ENCODE results near the gene LPP. TPM values are rescaled to one million over a fixed set of nuclear protein-coding genes. Genes with fewer than 3 reads are reported as not detected.

The LPP gene
- total RNA-seq, 4 donors from 2014 or later, result 109 to 170 (median 132) TPM

DNA sequence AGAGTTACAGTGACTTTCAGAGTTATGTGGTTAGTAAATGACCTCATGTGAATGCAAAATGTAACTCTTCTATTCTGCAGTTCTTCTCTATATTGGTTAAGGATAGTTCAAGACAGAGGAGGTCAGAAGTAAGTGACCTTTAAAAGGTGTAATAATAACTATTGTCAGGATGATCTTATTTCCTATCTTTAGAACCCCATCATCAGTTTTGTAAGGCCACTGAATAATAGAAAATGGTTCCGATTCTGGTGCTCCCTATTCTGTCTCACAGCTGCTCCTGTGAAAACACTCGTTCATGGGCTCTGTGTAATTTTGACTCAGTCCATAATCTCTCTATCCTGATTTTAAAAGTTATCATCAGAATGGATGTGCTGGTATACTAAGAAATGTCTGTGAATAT, 463.3 kb downstream of the LPP start:
- H3K27ac ChIP-seq, result no peak overlapping the region
- no peak for TF ChIP-seq POLR2A (IDR thresholded peaks at IDR 0.05)
- TF ChIP-seq, protein P1, sequence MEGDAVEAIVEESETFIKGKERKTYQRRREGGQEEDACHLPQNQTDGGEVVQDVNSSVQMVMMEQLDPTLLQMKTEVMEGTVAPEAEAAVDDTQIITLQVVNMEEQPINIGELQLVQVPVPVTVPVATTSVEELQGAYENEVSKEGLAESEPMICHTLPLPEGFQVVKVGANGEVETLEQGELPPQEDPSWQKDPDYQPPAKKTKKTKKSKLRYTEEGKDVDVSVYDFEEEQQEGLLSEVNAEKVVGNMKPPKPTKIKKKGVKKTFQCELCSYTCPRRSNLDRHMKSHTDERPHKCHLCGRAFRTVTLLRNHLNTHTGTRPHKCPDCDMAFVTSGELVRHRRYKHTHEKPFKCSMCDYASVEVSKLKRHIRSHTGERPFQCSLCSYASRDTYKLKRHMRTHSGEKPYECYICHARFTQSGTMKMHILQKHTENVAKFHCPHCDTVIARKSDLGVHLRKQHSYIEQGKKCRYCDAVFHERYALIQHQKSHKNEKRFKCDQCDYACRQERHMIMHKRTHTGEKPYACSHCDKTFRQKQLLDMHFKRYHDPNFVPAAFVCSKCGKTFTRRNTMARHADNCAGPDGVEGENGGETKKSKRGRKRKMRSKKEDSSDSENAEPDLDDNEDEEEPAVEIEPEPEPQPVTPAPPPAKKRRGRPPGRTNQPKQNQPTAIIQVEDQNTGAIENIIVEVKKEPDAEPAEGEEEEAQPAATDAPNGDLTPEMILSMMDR (IDR thresholded peaks at IDR 0.05), result no peak
- H3K4me3 ChIP-seq, result no peak overlapping the region
- no peaks in the 10 kb centered on the region for H3K4me1 ChIP-seq
- no peak for DNase-seq
- H3K36me3 ChIP-seq, result no peaks in the 10 kb centered on the region
- no peaks in the 10 kb centered on the region for H3K27me3 ChIP-seq
- H3K9me3 ChIP-seq, result no peaks in the 10 kb centered on the region

DNA sequence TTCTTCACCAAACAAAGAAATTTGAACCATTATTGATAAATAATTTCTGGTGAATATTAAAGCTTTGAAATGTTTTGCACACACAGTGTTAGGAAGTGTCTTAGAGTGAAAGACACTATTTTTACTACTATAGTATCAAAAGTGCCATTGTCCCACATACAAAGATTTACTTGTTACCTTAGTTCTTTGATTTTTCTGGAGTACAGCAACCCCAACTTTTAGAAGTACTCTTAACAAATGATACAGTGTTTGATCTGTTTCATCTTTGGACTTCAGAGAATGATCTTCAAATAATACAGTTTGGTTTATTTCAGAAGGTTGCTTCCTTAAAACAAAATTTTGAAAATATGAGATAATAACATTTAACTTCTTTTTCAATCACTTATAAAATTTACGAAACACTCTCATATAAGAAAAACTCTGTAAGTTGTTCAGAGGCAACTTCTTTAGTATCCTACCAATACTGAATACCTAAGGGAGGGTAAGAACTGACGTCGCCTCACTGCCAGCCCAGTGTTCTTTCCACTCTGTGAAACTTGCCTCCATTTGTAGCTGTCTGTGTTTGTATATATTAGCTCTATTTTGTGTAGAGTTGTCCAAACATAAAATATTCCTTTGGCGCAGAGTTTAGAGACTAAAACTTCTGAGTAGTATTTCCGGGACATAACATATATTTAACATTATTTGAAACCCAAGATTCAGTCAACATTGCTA, 464.2 kb downstream of the LPP start:
- Histone ChIP-seq H3K9me3 (no peaks in the 10 kb centered on the region), H3K4me1 (no peaks in the 10 kb centered on the region), H3K36me3 (no peaks in the 10 kb centered on the region), H3K27ac (no peak overlapping the region), H3K4me3 (no peak overlapping the region), H3K27me3 (no peaks in the 10 kb centered on the region)
- DNase-seq, result no peak
- TF ChIP-seq, protein P1 (IDR thresholded peaks at IDR 0.05), result no peak
- TF ChIP-seq POLR2A (IDR thresholded peaks at IDR 0.05), result no peak

GRCh38 chr3:188620752-188621151, 466.8 kb downstream of the LPP start:
- Histone ChIP-seq H3K27me3 (no peaks in the 10 kb centered on the region), H3K9me3 (no peaks in the 10 kb centered on the region), H3K36me3 (no peaks in the 10 kb centered on the region), H3K4me3 (no peak overlapping the region), H3K4me1 (no peaks in the 10 kb centered on the region), H3K27ac (no peak overlapping the region)
- DNase-seq, result no peak
- TF ChIP-seq POLR2A (IDR thresholded peaks at IDR 0.05), result no peak
- TF ChIP-seq, protein P1 (IDR thresholded peaks at IDR 0.05), result no peak

GRCh38 chr3:188624384-188624783, 470.4 kb downstream of the LPP start:
- Histone ChIP-seq H3K9me3 (no peaks in the 10 kb centered on the region), H3K27me3 (no peaks in the 10 kb centered on the region), H3K4me1 (no peaks in the 10 kb centered on the region), H3K4me3 (no peak overlapping the region), H3K27ac (peak overlapping the region in 2 of 4 donors; percentile 6 to 60), H3K36me3 (no peaks in the 10 kb centered on the region)
- DNase-seq, result peak in 1 of 3 donors; percentile 57
- TF ChIP-seq, protein P1 (IDR thresholded peaks at IDR 0.05), result no peak
- TF ChIP-seq POLR2A (IDR thresholded peaks at IDR 0.05), result no peak

- Histone ChIP-seq H3K4me3 (no peak overlapping the region), H3K36me3 (no peaks in the 10 kb centered on the region), H3K4me1 (no peaks in the 10 kb centered on the region), H3K27ac (peak overlapping the region in 1 of 4 donors; percentile 60), H3K27me3 (no peaks in the 10 kb centered on the region), H3K9me3 (no peaks in the 10 kb centered on the region)
- no peak for TF ChIP-seq POLR2A (IDR thresholded peaks at IDR 0.05)
- TF ChIP-seq, protein P1 (IDR thresholded peaks at IDR 0.05), result no peak
- DNase-seq, result no peak
Measured at GRCh38 chr3:188624828-188625227, 470.9 kb downstream of the LPP start.

Measured in Peyer's patch (tissue), 4 donors.